Measurements from ENCODE around the gene UBR1.
"Not testable (repeated sequence)": the region's sequence is repeated elsewhere in the genome, so short reads cannot be mapped to it uniquely, and the experiment has no call there.

UBR1 gene

DNA sequence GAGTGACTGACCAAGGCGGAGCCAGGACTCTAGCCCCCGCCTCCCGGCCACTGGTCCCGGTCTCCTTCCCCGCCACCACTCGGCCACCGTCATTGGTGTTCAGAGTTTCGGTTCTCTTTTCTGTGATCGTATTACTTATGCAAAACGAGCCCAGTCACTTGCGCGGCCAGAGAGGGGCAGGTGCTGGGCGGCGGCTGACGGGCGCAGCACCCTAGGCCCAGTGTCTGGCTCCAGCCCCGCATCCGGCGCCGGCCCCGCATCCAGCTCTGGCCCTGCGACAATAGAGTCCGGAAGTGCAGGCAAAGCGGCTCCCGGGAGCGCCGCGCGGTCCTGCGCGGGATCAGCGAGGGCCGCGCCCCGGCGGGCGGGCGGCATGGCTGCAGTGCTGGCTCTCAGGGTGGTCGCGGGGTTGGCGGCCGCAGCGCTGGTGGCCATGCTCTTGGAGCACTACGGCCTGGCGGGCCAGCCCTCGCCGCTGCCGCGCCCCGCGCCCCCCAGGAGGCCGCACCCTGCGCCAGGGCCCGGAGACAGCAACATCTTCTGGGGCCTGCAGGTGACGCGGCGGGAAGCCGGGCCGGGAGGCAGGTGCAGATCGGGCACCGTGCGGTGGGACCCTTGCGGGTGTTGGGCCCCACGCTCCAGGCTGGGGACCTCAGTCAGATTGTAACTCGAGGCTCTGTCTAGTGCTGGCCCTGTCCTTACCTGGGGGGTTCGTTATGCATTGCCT lies 27.8 kb upstream of the UBR1 start, which contains the start of gene TMEM62:
Gene TMEM62, plus strand, starts transcription at position 157 of the 727 bp plus-strand sequence. Its CDS starts 217 bp downstream, at position 374.
- H3F3A ChIP-seq (ENCODE audit: insufficient read depth), result no peaks in the 10 kb centered on the region; the same call in 1 of the 2 replicates
- H3K27ac ChIP-seq (ENCODE audit: low read depth, low read length), result peak within 1 kb of the TSS; percentile 52
- H3K9ac ChIP-seq (ENCODE audit: low read length), result peak within 1 kb of the TSS; percentile 80
- peaks cover 9% of the 10 kb centered on the region for H3K36me3 ChIP-seq (ENCODE audit: low read length)
- no peaks in the 10 kb centered on the region for H3K9me2 ChIP-seq (replicated peaks; ENCODE audit: insufficient read depth, low read length)
- H3K4me3 ChIP-seq (ENCODE audit: insufficient read depth, low read length, poor library complexity, severe bottlenecking), result peak within 1 kb of the TSS; percentile 79
- peak within 1 kb of the TSS; percentile 97 for H2AFZ ChIP-seq (ENCODE audit: low read depth, low read length, severe bottlenecking)
- no peaks in the 10 kb centered on the region for H3K9me3 ChIP-seq (ENCODE audit: insufficient read depth, low read length)
- no peaks in the 10 kb centered on the region for H3K27me3 ChIP-seq (ENCODE audit: low read length)
- H3K79me2 ChIP-seq (ENCODE audit: insufficient read depth, low read length), result peaks cover 18% of the 10 kb centered on the region
- no peak for TF ChIP-seq EZH2phosphoT487 (conservative IDR thresholded peaks at IDR 0.05; ENCODE audit: low read length)
- TF ChIP-seq, protein P1, sequence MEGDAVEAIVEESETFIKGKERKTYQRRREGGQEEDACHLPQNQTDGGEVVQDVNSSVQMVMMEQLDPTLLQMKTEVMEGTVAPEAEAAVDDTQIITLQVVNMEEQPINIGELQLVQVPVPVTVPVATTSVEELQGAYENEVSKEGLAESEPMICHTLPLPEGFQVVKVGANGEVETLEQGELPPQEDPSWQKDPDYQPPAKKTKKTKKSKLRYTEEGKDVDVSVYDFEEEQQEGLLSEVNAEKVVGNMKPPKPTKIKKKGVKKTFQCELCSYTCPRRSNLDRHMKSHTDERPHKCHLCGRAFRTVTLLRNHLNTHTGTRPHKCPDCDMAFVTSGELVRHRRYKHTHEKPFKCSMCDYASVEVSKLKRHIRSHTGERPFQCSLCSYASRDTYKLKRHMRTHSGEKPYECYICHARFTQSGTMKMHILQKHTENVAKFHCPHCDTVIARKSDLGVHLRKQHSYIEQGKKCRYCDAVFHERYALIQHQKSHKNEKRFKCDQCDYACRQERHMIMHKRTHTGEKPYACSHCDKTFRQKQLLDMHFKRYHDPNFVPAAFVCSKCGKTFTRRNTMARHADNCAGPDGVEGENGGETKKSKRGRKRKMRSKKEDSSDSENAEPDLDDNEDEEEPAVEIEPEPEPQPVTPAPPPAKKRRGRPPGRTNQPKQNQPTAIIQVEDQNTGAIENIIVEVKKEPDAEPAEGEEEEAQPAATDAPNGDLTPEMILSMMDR (IDR thresholded peaks at IDR 0.05; ENCODE audit: insufficient read depth, low read length, poor library complexity, severe bottlenecking), result no peak
- peak within 1 kb of the TSS; percentile 83 for H3K4me2 ChIP-seq (ENCODE audit: low read depth, low read length, poor library complexity, severe bottlenecking)
- no peaks in the 10 kb centered on the region for H4K20me1 ChIP-seq (ENCODE audit: low read depth, low read length)

- H3F3A ChIP-seq (ENCODE audit: insufficient read depth), result no peaks in the 10 kb centered on the region; the same call in 1 of the 2 replicates
- H3K79me2 ChIP-seq (ENCODE audit: insufficient read depth, low read length), result peaks cover 18% of the 10 kb centered on the region
- no peaks in the 10 kb centered on the region for H3K9me2 ChIP-seq (replicated peaks; ENCODE audit: insufficient read depth, low read length)
- H3K4me2 ChIP-seq (ENCODE audit: low read depth, low read length, poor library complexity, severe bottlenecking), result peak overlapping the region; percentile 83
- H3K36me3 ChIP-seq (ENCODE audit: low read length), result peaks cover 9% of the 10 kb centered on the region
- TF ChIP-seq EZH2phosphoT487 (conservative IDR thresholded peaks at IDR 0.05; ENCODE audit: low read length), result no peak
- TF ChIP-seq, protein P1 (IDR thresholded peaks at IDR 0.05; ENCODE audit: insufficient read depth, low read length, poor library complexity, severe bottlenecking), result no peak
- H3K27me3 ChIP-seq (ENCODE audit: low read length), result no peaks in the 10 kb centered on the region
- no peaks in the 10 kb centered on the region for H4K20me1 ChIP-seq (ENCODE audit: low read depth, low read length)
- no peaks in the 10 kb centered on the region for H3K9me3 ChIP-seq (ENCODE audit: insufficient read depth, low read length)
- H3K4me3 ChIP-seq (ENCODE audit: insufficient read depth, low read length, poor library complexity, severe bottlenecking), result peak overlapping the region; percentile 79
- H2AFZ ChIP-seq (ENCODE audit: low read depth, low read length, severe bottlenecking), result peak overlapping the region; percentile 97
- no peak overlapping the region for H3K27ac ChIP-seq (ENCODE audit: low read depth, low read length)
- H3K9ac ChIP-seq (ENCODE audit: low read length), result peak overlapping the region; percentile 80
Measured at GRCh38 chr15:43132830-43133429, 27.1 kb upstream of the UBR1 start.

GRCh38 chr15:43128980-43129335 lies 23.1 kb upstream of the UBR1 start:
- Histone ChIP-seq H3F3A (ENCODE audit: insufficient read depth) (no peaks in the 10 kb centered on the region; the same call in 1 of the 2 replicates), H3K27ac (ENCODE audit: low read depth, low read length) (no peak overlapping the region)

GRCh38 chr15:43128174-43128979 lies 22.5 kb upstream of the UBR1 start:
- not testable (repeated sequence) for H3K4me2 ChIP-seq (ENCODE audit: low read depth, low read length, poor library complexity, severe bottlenecking); H3K4me3 ChIP-seq (ENCODE audit: insufficient read depth, low read length, poor library complexity, severe bottlenecking); H3K79me2 ChIP-seq (ENCODE audit: insufficient read depth, low read length); H3K9me2 ChIP-seq (replicated peaks; ENCODE audit: insufficient read depth, low read length); H2AFZ ChIP-seq (ENCODE audit: low read depth, low read length, severe bottlenecking); H4K20me1 ChIP-seq (ENCODE audit: low read depth, low read length); H3K27me3 ChIP-seq (ENCODE audit: low read length); H3K9ac ChIP-seq (ENCODE audit: low read length); H3K9me3 ChIP-seq (ENCODE audit: insufficient read depth, low read length); H3K36me3 ChIP-seq (ENCODE audit: low read length); H3K27ac ChIP-seq (ENCODE audit: low read depth, low read length); H3F3A ChIP-seq (ENCODE audit: insufficient read depth)

More at GRCh38 chr15:43128980-43129335, 23.1 kb upstream of the UBR1 start:
- Histone ChIP-seq H3K9me3 (ENCODE audit: insufficient read depth, low read length) (no peaks in the 10 kb centered on the region), H4K20me1 (ENCODE audit: low read depth, low read length) (no peaks in the 10 kb centered on the region), H2AFZ (ENCODE audit: low read depth, low read length, severe bottlenecking) (no peak overlapping the region), H3K4me2 (ENCODE audit: low read depth, low read length, poor library complexity, severe bottlenecking) (no peak overlapping the region), H3K4me3 (ENCODE audit: insufficient read depth, low read length, poor library complexity, severe bottlenecking) (no peak overlapping the region), H3K79me2 (ENCODE audit: insufficient read depth, low read length) (peaks cover 3% of the 10 kb centered on the region), H3K9me2 (replicated peaks; ENCODE audit: insufficient read depth, low read length) (no peaks in the 10 kb centered on the region), H3K9ac (ENCODE audit: low read length) (no peak overlapping the region), H3K36me3 (ENCODE audit: low read length) (no peaks in the 10 kb centered on the region), H3K27me3 (ENCODE audit: low read length) (no peaks in the 10 kb centered on the region)
- TF ChIP-seq EZH2phosphoT487 (conservative IDR thresholded peaks at IDR 0.05; ENCODE audit: low read length), result no peak
- TF ChIP-seq, protein P1 (IDR thresholded peaks at IDR 0.05; ENCODE audit: insufficient read depth, low read length, poor library complexity, severe bottlenecking), result no peak

Data from SU-DHL-6 (cell line).